ENCODE measurements around the gene SELENBP1.
"Not testable (repeated sequence)": the region's sequence is repeated elsewhere in the genome, so short reads cannot be mapped to it uniquely, and the experiment has no call there.

The SELENBP1 gene

DNA sequence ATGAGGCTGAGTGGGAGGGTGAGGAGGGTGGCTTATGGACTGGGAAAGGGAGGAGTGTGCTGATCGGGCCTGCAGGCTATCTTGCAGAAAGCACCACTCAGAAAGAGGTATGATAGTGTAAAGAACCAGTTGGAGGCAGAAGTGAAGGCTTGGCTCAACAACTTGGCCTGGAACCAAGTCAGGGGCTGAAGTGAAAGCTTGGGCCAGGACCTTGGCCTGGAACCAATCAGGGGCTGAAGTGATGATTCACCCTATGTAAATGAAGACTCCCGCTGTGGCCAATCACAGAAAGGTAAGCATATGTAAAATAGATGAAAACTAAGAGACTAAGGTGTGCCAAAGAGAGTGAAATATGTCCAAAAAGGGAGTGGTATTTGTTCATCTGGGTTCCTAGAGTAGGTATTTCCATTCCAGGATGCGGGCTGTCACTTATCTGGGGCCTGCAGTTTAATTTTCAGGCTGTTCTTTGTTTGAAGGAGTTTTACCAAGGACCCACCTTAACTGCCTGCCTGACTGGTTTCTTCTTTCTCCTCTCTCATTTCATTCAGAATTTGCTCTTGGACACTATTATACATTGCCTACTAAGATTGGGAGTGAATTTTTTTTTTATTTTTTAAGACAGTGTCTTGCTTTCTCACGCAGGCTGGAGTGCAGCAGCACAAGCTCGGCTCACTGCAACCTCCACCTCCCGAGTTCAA is 20.3 kb downstream of the SELENBP1 start:
- Histone ChIP-seq H3K27me3 (ENCODE audit: insufficient read depth, low read depth) (no peaks in the 10 kb centered on the region), H2AFZ (ENCODE audit: low read depth) (no peak overlapping the region), H3K4me3 (IDR thresholded peaks at IDR 0.05; ENCODE audit: insufficient read depth, low read depth, low read length) (no peak overlapping the region), H4K20me1 (ENCODE audit: insufficient read depth) (no peaks in the 10 kb centered on the region), H3K36me3 (ENCODE audit: insufficient read depth) (no peaks in the 10 kb centered on the region), H3K27ac (no peak overlapping the region), H3K79me2 (ENCODE audit: insufficient read depth, low read depth) (no peaks in the 10 kb centered on the region), H3K9ac (no peak overlapping the region), H3K4me2 (no peak overlapping the region), H3K4me1 (ENCODE audit: low read depth, poor library complexity, severe bottlenecking) (peaks cover 11% of the 10 kb centered on the region)
- TF ChIP-seq, protein P1, sequence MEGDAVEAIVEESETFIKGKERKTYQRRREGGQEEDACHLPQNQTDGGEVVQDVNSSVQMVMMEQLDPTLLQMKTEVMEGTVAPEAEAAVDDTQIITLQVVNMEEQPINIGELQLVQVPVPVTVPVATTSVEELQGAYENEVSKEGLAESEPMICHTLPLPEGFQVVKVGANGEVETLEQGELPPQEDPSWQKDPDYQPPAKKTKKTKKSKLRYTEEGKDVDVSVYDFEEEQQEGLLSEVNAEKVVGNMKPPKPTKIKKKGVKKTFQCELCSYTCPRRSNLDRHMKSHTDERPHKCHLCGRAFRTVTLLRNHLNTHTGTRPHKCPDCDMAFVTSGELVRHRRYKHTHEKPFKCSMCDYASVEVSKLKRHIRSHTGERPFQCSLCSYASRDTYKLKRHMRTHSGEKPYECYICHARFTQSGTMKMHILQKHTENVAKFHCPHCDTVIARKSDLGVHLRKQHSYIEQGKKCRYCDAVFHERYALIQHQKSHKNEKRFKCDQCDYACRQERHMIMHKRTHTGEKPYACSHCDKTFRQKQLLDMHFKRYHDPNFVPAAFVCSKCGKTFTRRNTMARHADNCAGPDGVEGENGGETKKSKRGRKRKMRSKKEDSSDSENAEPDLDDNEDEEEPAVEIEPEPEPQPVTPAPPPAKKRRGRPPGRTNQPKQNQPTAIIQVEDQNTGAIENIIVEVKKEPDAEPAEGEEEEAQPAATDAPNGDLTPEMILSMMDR (conservative IDR thresholded peaks at IDR 0.05; ENCODE audit: low read depth, low read length), result no peak

DNA sequence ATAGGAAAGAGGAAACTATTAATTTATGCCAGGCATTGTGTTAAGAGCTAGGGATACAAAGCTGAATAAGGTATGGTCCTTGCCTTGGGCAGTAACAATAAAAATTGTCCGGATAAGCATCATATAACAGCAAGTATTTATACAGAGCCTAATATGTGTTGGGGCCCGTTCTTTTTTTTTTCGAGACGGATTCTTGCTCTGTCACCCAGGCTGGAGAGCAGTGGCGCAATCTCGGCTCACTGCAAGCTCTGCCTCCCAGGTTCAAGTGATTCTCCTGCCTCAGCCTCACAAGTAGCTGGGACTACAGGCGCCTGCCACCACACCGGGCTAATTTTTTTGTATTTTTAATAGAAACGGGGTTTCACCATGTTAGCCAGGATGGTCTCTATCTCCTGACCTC is 22.2 kb downstream of the SELENBP1 start:
- not testable (repeated sequence) for H4K20me1 ChIP-seq (ENCODE audit: insufficient read depth); H3K9ac ChIP-seq; H3K36me3 ChIP-seq (ENCODE audit: insufficient read depth); H3K27me3 ChIP-seq (ENCODE audit: insufficient read depth, low read depth); H3K27ac ChIP-seq; H2AFZ ChIP-seq (ENCODE audit: low read depth); H3K4me3 ChIP-seq (IDR thresholded peaks at IDR 0.05; ENCODE audit: insufficient read depth, low read depth, low read length); H3K4me2 ChIP-seq
- peaks cover 12% of the 10 kb centered on the region for H3K79me2 ChIP-seq (ENCODE audit: insufficient read depth, low read depth)
- H3K4me1 ChIP-seq (ENCODE audit: low read depth, poor library complexity, severe bottlenecking), result peaks cover 22% of the 10 kb centered on the region

DNA sequence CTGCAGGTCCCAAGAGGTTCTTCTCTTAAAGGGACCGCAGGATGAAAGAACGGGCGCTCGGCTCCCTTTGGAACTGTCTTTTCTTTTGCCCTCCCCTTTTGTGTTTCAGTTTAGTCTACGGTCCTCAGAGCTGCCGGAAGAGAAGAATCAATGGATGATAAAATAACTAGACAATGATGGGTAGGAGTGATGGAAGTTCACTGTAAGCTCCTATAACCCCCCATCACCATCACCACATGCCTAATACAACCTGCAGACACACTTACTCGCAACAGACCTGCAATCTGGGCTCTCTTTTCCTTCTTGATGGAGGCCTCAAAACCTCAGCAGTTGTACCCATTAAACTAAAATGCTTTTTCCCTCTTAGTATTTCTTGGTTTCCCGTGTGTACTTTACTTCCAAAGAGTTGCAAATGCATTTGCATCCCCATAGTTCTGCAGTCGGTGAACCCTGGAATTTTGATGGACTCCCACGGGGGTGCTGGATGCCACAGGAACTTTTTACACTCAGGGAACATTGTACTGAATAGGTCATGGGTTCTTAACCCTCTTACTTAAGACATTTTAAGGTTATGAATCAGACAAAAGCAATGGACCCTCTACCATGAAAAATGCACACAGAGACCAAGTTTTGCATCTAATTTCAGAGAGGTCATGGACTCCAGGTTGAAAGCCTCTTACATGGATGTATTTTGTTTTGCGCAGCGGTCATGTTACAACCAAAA is 24.8 kb downstream of the SELENBP1 start:
- Histone ChIP-seq H2AFZ (ENCODE audit: low read depth) (peak overlapping the region; percentile 70), H4K20me1 (ENCODE audit: insufficient read depth) (no peaks in the 10 kb centered on the region), H3K27me3 (ENCODE audit: insufficient read depth, low read depth) (no peaks in the 10 kb centered on the region), H3K4me2 (peak overlapping the region; percentile 76), H3K4me1 (ENCODE audit: low read depth, poor library complexity, severe bottlenecking) (peaks cover 22% of the 10 kb centered on the region), H3K36me3 (ENCODE audit: insufficient read depth) (peaks cover 10% of the 10 kb centered on the region; the same call in 1 of the 2 replicates), H3K27ac (peak overlapping the region; percentile 78), H3K79me2 (ENCODE audit: insufficient read depth, low read depth) (peaks cover 16% of the 10 kb centered on the region), H3K9ac (peak overlapping the region; percentile 81; the same call in 1 of the 2 replicates), H3K4me3 (IDR thresholded peaks at IDR 0.05; ENCODE audit: insufficient read depth, low read depth, low read length) (no peak overlapping the region)
- TF ChIP-seq, protein P1 (conservative IDR thresholded peaks at IDR 0.05; ENCODE audit: low read depth, low read length), result 0 out of 2 replicates have a peak, but pooled peaks have one; percentile 1

DNA sequence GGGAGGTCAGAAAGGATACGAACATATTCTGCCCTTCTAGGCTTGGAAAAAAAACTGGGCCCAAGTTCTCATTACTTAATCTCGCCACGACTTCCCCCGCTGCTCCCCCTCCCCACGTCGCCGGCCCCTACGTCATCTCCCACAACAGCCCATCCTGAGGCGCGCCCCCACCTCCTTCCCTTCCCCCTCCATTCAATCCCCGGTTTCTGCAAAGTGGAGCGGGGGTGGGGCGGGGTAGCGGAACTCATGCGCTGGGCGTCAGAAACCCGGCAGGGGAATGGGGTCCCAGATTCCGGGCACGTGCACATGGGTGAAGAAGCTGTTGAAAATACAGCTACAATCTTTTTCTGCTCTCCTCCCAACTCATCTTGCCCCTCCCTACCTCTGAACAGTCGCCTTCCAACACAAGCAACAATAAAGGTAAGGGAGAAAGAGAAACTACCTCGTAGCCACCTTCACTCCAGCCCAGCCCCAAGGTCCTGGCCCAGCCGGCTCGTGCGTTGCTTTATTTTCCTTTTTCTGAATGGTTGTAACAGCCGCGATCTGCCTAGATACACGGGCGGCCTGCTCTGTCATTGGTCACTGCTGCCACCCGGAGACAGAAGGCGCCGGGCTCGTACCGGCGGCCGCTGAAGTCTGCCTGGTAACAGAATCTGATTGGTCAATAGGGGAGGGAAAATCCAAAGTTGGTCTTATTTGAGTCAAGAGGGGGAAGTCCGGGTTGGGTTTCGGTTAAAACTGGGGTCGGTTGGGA is 25.6 kb downstream of the SELENBP1 start, which contains the start of gene RFX5:
Gene RFX5, minus strand, starts transcription at position 484 of the 754 bp plus-strand sequence. CDS start 932 bp downstream, outside the sequence.
- TF ChIP-seq, protein P1 (conservative IDR thresholded peaks at IDR 0.05; ENCODE audit: low read depth, low read length), result 0 out of 2 replicates have a peak, but pooled peaks have one; percentile 2
- peaks cover 22% of the 10 kb centered on the region for H3K4me1 ChIP-seq (ENCODE audit: low read depth, poor library complexity, severe bottlenecking)
- peak within 1 kb of the TSS; percentile 81 for H3K9ac ChIP-seq
- peaks cover 16% of the 10 kb centered on the region for H3K79me2 ChIP-seq (ENCODE audit: insufficient read depth, low read depth)
- peak within 1 kb of the TSS; percentile 78 for H3K27ac ChIP-seq
- peak within 1 kb of the TSS; percentile 70 for H2AFZ ChIP-seq (ENCODE audit: low read depth)
- H3K4me2 ChIP-seq, result peak within 1 kb of the TSS; percentile 96
- H4K20me1 ChIP-seq (ENCODE audit: insufficient read depth), result no peaks in the 10 kb centered on the region
- peaks cover 10% of the 10 kb centered on the region; the same call in 1 of the 2 replicates for H3K36me3 ChIP-seq (ENCODE audit: insufficient read depth)
- H3K27me3 ChIP-seq (ENCODE audit: insufficient read depth, low read depth), result no peaks in the 10 kb centered on the region
- peak within 1 kb of the TSS; percentile 97 for H3K4me3 ChIP-seq (IDR thresholded peaks at IDR 0.05; ENCODE audit: insufficient read depth, low read depth, low read length)

Data from KMS-11 (cell line).